Activated T-helper 1 cell treated with Interleukin-2 at 50 U/mL for 16 hours (primary cell): ENCODE results near the gene HIVEP1.

Source experiments
- DNase-seq: peaks from one replicate; pipeline ENCODE4 v3.0.0-alpha.2; 2020; ENCODE audit warnings: low read depth

HIVEP1 gene

GRCh38 chr6:12020187-12020791 lies 8.2 kb downstream of the HIVEP1 start:
- no peak for DNase-seq

GRCh38 chr6:12022481-12022880 lies 10.4 kb downstream of the HIVEP1 start:
- DNase-seq: no peak

DNA sequence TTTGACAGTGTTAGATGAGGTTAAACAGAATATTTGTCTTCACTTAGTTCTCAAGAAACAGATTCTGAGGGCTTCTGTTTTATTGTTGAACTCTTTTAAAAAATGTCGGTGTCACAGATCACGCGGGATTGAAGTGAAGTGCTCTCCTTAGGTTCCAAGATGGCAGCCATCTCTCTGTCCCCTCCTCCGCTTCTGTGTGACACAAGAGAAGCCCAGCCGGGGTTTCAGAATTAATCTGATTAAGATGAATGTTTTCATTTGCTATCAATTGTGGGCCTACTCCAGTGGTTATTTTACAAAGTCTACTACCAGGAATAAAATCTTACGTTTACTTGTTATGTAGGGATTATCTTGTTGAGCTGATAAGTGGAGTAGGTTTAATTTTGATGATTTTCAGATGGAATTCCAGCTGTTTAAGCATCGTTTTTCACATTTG lies 10.9 kb downstream of the HIVEP1 start:
- DNase-seq: no peak

- DNase-seq: no peak
Measured at GRCh38 chr6:12024216-12024615, 12.1 kb downstream of the HIVEP1 start.

DNA sequence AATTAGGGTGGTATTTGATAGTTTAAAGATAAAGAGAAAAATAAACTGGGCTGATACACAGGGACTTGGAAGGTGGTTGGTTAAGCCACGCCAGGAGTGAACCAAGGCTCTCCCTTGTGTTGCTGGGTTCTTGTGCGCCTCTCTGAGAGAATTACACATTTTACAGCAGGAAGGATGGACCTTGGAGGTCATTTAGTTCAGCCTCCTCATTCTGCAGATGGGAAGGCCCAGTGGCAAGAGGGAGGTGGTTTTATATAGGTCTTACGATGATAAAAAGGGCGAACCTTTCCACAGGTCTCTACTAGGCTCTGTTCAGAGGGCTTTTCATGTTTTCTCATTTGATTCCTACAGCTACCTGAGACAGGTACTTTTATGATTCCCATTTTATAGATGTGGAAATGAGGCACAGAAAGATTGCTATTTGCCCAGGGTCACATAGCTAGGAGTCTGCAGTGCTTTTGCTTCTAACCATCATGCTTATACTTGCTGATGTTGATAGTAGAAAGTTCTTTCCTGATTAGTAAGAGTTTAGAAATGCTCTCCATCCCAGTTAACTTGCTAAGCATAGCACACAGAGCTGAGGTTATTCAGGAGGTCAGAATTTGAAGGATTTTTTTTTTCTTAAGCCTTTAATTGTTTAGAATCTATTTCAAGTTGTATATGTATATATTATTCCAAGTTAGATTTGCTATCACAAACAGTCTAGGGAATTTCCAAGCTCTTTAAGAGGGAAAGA lies 12.8 kb downstream of the HIVEP1 start:
- no peak for DNase-seq

DNA sequence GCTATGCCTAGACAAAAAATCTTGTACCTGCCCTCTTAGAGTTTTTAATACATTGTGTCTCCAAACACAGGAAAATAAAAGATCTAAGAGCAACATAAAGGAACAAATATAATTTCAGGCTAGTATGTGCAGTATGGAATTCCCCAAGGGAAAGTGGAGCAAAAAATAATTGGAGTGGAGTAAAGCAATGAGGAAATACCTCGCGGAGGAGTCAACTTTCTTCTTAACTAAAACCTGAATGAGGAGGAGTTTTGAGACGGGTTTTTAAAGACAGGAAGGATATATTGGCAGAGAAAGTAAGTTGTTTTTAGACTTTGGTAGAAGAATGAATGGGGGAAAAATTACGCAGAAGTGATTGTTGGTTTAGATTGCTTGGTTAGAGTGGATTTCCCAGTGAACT lies 14.0 kb downstream of the HIVEP1 start:
- DNase-seq: no peak

GRCh38 chr6:12026833-12027232 lies 14.7 kb downstream of the HIVEP1 start:
- no peak for DNase-seq

- no peak for DNase-seq
Measured at GRCh38 chr6:12028213-12028612, 16.1 kb downstream of the HIVEP1 start.

DNA sequence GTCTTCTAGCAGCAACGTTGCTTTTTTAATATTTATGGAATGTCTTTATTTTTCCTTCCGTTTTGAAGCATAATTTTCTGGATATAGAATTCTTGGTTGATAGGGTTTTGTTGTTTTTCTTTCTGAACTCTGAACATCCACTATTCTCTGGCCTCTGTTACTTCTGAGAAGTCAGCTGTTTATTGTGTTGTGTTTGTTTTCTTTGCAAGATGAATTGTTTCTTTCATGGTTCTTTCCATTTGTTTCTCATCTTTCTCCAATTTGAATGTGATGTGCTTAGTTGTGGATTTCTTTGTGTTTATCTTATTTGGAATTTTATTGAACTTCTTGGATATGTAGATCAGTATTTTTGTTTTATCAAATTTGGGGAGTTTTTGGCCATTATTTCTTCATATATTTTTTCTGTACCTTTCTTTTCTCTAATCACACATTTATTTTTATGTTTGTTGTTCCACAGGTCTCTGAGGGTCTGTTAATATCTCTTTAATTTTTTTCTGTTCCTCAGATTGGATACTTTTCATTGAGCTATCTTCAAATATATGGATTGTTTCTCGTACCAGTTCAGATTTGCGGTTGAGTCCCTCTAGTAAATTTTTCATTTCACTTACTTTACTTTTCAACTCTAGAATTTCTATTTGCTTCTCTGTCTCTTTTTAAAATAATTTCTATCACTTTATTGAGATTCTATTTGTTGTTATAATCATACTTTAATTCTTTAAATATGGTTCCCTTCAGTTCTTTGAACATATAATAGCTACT lies 18.0 kb downstream of the HIVEP1 start:
- DNase-seq: no peak

DNA sequence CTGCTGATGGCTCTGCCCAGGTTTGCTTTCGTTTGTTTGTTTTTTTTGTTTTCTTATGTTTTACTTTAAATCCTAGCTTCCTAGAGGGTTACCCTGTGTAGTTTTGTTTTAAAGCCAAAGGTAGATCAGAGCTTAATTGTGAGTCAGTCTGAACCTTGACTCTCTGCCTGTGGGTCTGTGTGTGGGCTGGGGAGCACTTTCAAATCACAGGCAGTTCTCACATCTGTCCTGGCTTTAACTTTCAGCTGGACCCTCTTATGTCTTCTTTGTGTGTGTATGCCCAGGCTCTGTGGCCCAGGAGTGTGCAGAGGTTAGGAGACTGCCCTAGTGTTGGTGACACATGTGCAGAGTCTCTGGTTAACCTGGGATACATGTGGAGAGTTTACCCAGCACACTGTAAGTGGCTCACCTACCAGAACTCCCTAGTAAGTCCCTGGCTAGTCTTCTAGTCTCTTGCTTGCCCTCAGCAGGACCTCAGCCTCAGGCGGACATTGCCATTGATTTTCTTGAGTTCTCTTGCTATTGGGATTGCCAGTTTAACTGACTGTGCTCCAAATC lies 19.0 kb downstream of the HIVEP1 start:
- no peak for DNase-seq

DNA sequence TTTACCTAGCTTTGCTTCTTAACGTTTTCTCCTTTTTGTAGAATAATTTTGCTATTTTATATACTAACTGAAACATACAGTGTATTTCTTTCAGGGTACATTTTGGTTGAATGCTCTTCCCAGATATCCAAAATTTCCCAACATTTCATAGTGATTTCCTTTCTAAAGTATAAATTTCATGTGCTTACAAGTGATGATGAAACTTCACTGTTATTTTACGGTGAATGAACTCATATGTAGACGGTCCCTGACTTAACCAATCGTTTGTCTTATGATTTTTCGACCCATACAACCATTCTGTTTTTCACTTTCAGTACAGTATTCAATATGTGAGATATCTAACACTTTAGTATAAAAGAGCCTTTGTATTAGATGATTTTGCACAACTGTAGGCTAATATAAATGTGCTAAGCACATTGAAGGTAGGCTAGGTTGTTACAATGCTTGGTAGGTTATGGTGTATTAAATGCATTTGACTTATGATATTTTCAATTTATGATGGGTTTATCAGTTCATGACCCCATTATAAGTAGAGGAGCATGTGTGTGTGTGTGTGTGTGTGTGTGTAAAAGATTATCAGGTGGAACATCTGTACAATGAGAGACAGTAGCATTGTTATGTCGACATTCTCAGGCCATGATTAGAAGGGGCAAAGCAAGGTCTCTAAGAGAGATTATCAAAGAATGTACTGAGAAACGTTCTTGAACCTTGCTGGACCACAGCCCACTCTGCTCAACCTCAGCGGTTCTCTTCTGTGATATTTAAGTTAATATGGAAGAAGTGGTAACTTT lies 20.9 kb downstream of the HIVEP1 start:
- no peak for DNase-seq

GRCh38 chr6:12033770-12034169 lies 21.7 kb downstream of the HIVEP1 start:
- no peak for DNase-seq

DNA sequence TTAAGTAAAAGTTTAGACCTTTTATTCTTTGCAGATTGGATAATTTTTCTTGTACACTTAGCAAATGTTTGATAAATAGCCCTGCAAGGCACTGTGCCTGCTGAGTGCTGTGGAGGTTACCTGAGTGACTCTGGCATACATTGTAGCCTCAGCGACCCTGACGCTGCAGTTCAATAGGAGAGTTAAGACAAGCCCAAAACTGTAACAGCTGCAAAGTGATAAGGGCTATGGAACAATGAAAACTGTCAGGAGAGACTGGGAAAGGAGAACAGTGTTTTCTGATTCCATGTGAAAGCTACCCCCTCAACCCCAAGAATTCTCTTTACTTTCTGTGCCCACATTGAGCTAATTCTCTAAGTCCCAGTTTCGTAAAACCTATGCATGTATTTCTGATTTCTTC lies 22.2 kb downstream of the HIVEP1 start:
- no peak for DNase-seq

- DNase-seq: no peak
Measured at GRCh38 chr6:12034837-12035236, 22.7 kb downstream of the HIVEP1 start.

DNA sequence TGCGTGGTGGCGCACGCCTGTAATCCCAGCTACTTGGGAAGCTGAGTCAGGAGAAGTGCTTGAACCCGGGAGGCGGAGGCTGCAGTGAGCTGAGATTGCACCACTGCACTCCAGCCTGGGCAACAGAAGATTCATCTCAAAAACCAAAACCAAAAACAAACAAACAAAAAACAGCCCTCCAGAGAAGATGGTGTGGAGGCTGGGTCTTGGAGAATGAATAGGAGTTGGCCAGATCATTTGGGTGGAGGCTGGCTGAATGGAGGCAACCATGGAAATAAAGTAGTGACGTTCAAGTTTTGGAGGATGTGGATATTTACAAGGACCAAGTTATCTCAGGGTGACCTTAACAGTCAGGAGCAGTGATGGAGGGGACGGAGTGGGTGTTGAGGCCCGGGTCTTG lies 24.7 kb downstream of the HIVEP1 start:
- no peak for DNase-seq

- DNase-seq: no peak
Measured at GRCh38 chr6:12037798-12038197, 25.7 kb downstream of the HIVEP1 start.

GRCh38 chr6:12039540-12040459 lies 27.7 kb downstream of the HIVEP1 start:
- DNase-seq: no peak

GRCh38 chr6:12047304-12047703 lies 35.2 kb downstream of the HIVEP1 start:
- DNase-seq: no peak

DNA sequence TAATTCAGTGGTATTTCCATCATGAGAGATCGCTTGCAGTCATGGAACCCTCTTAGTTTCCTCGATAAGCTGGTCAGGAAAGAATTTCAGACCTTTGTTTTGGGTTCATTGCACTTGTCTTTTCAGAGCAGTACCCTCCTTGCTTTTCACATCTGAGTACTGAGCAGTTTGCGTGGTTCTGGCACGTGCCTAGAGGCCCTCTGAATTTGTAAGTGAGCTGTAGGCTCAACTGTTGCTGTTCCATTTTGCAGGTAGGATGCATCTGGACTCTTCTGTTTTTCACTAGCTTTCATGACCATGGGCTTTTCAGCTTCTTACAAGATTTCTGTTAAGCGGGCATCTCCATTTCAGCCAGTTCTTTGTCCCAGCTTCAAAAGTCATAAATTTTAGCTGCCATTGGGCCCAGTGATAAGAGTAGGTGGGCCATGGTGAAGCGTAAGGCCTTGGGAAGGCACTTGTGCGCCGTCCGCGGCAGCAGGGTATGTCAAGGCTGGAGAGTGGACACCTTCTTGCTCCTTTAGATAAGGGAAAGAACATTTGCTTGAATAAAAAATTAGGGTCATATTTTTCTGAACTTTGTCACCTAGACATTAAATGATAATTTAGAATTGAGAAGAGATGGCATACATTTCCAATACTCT lies 35.8 kb downstream of the HIVEP1 start:
- DNase-seq: no peak

DNA sequence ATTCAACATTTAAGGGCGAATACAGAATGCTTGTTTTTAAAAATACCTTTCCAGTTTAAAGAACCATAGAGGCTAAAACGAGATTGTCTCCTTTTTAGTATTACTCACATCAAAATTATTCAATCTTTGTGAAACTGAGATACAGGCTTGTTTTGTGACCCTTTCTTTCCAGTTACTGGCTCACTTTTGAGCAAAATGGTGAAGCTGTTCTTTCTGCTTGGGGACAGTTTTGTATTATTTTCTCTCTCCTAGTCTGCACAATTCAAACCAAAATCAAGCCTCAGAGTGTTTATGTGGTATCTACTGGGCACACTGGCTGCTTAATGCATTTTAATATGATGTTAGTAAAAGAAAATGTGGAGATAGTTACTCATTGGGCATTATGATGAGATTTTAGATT lies 36.5 kb downstream of the HIVEP1 start:
- no peak for DNase-seq
